GM19240 (cell line): ENCODE measurements around the gene TMEM202.
"Not testable (repeated sequence)": the region's sequence is repeated elsewhere in the genome, so short reads cannot be mapped to it uniquely, and the experiment has no call there.

Experiments used
- DNase-seq: peaks from one replicate; pipeline ENCODE4 v3.0.0; 2011; ENCODE audit warnings: low spot score; ENCODE audit not compliant: insufficient read length

The TMEM202 gene

GRCh38 chr15:72402726-72403125, 4.6 kb downstream of the TMEM202 start:
- no peak for DNase-seq

DNA sequence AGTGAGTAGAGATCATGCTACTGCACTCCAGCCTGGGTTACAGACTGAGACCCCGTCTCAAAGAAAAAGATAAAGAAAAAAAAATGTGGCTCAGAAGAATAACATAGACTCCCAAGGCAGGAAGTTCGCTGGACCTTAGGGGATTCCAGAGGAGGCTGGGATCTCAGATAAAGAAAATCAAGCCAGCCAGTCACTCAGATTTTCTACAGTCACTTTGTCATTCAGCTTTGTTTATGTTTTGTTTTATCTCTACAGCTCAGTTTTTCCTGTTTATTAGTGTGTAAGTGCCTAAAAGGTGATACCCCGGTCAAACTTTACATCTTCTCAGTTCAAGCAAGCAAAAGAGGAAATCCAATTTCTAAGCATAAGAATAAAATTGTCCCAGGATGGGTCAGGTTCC, 6.3 kb downstream of the TMEM202 start:
- DNase-seq: no peak

GRCh38 chr15:72404841-72405240, 6.7 kb downstream of the TMEM202 start:
- DNase-seq: no peak

- no peak for DNase-seq
Observed at GRCh38 chr15:72406936-72407335, 8.8 kb downstream of the TMEM202 start.

GRCh38 chr15:72411111-72411510, 13.0 kb downstream of the TMEM202 start:
- DNase-seq: no peak

DNA sequence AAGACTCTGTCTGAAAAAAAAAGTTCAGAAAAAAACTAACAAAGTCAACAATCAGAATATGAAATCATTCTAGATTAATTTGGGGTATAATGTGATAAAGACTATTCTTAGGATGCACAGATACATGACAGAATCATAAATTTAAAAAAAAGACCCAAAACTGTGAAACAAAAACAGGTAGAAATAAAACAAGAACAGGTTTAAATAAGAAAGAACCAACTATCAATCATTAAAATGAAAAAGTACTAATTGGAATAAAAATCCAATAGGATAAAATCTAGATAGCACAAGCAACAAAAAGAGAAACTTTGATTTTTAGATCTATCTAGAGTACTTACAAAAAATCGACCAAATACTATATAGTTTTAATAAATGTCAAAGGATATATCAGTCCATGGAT, 13.4 kb downstream of the TMEM202 start:
- DNase-seq: no peak

- DNase-seq: not testable (repeated sequence)
Observed at GRCh38 chr15:72413337-72413736, 15.2 kb downstream of the TMEM202 start.

- no peak for DNase-seq
Observed at GRCh38 chr15:72415304-72415703, 17.2 kb downstream of the TMEM202 start.

GRCh38 chr15:72419768-72420167, 21.7 kb downstream of the TMEM202 start:
- not testable (repeated sequence) for DNase-seq

- no peak for DNase-seq
Observed at GRCh38 chr15:72420576-72420975, 22.5 kb downstream of the TMEM202 start.

- DNase-seq: no peak
Observed at GRCh38 chr15:72421484-72421883, 23.4 kb downstream of the TMEM202 start.

- no peak for DNase-seq
Observed at GRCh38 chr15:72423256-72423655, 25.2 kb downstream of the TMEM202 start.

- DNase-seq: no peak
Observed at GRCh38 chr15:72426753-72427152, 28.6 kb downstream of the TMEM202 start.

- no peak for DNase-seq
Observed at GRCh38 chr15:72437650-72438316, 39.7 kb downstream of the TMEM202 start.

- not testable (repeated sequence) for DNase-seq
Observed at GRCh38 chr15:72442848-72443247, 44.7 kb downstream of the TMEM202 start.

GRCh38 chr15:72445426-72445825, 47.3 kb downstream of the TMEM202 start:
- no peak for DNase-seq

- no peak for DNase-seq
Observed at GRCh38 chr15:72450805-72451204, 52.7 kb downstream of the TMEM202 start.

DNA sequence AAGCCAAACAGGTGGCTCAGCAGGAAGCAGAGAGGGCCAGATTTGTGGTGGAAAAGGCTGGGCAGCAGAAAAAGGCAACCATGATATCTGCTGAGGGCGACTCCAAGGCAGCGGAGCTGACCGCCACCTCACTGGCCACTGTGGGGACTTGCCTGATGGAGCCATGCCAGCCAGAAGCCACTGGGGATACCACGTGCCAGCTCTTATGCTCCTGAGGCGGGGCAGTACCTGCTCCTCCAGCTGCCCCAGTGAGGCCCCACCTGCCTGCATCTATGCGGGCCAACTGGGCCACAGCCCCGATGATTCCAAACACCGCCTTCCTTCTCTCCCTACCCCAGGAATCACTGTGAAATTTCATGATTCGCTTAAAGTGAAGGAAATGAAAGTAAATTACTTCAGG, 53.1 kb downstream of the TMEM202 start:
- no peak for DNase-seq

DNA sequence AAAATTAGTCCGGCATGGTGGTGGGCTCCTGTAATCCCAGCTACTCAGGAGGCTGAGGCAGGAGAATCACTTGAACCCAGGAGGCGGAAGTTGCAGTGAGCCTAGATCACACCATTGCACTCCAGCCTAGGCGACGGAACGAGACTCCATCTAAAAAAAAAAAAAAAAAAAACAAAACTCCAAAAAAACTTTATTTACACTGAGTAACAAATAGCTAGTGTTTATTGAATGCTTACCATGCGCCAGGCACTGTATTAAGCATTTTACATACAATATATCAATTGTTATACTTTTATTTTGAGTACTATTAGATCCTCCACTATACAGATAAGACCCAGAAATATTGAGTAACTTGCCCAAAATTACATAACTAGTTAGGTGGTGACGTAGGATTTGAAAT, 58.6 kb downstream of the TMEM202 start:
- no peak for DNase-seq
